K562 (cell line): ENCODE results near the gene GRAMD2A. TPM values are rescaled to one million over a fixed set of nuclear protein-coding genes. Genes with fewer than 3 reads are reported as not detected.

ENCODE experiments used
- GABPB1 ChIP-seq: sonication (generic); formaldehyde crosslinking; IDR thresholded peaks from 2 replicates; pipeline ENCODE4 v1.8.0; 2022; ENCODE audit warnings: mild to moderate bottlenecking, missing genetic modification reagents
- HDGF ChIP-seq: fragments of 450-650 bp; IDR thresholded peaks from 2 replicates; pipeline ENCODE4 v1.6.1; 2016
- LARP7 ChIP-seq: fragments of 450-650 bp; IDR thresholded peaks from 2 replicates; pipeline ENCODE4 v1.6.1; 2016
- MCM5 ChIP-seq: fragments of 450-650 bp; IDR thresholded peaks from 2 replicates; pipeline ENCODE4 v1.6.1; 2016; ENCODE audit warnings: low read depth
- NR2F6 ChIP-seq: fragments of 450-650 bp; formaldehyde crosslinking; IDR thresholded peaks from 2 replicates; pipeline ENCODE4 v1.4.0; 2020; ENCODE audit warnings: mild to moderate bottlenecking
- PHTF2 ChIP-seq: fragments of 250-450 bp; sonication (Bioruptor Pico); IDR thresholded peaks from 2 replicates; pipeline ENCODE4 v1.5.0; 2021; ENCODE audit warnings: mild to moderate bottlenecking
- SAFB ChIP-seq: fragments of 200-400 bp; formaldehyde crosslinking; IDR thresholded peaks from 2 replicates; pipeline ENCODE4 v1.6.1; 2017; ENCODE audit warnings: low read depth, low read length, borderline replicate concordance
- SMAD1 ChIP-seq: fragments of 150-350 bp; IDR thresholded peaks from 2 replicates; pipeline ENCODE4 v1.6.1; 2014; ENCODE audit warnings: low read length, low read depth; ENCODE audit not compliant: partially characterized antibody
- SNIP1 ChIP-seq: fragments of 450-650 bp; IDR thresholded peaks from 2 replicates; pipeline ENCODE4 v1.7.1; 2017; ENCODE audit warnings: low read depth, mild to moderate bottlenecking
- STAG1 ChIP-seq: sonication (generic); formaldehyde crosslinking; IDR thresholded peaks from 2 replicates; pipeline ENCODE4 v1.5.0; 2020; ENCODE audit warnings: missing genetic modification reagents, borderline replicate concordance
- ZC3H4 ChIP-seq: sonication (generic); formaldehyde crosslinking; IDR thresholded peaks from 2 replicates; pipeline ENCODE4 v1.9.0; 2021; ENCODE audit warnings: missing genetic modification reagents, borderline replicate concordance
- ZNF3 ChIP-seq: fragments of 250-450 bp; sonication (Bioruptor Pico); IDR thresholded peaks from 2 replicates; pipeline ENCODE4 v1.5.0; 2021; ENCODE audit warnings: mild to moderate bottlenecking, moderate library complexity
- polyA plus RNA-seq, 8 experiments: library from polyadenylated mRNA; depleted of rRNA in 4 of 8; stranded (reverse) in 5 of 8; unstranded in 3 of 8; fragments of >200 nt; fragmentation: Nextera tagmentation in 2 of 8; fragmentation: Illumina TruSeq in 1 of 8; extraction: Ambion mirVana in 2 of 8; extraction: Trizol in 1 of 8; gene quantifications; 2 replicates each; pipeline versions ENCODE4 v1.2.1 to v1.2.3, GENCODE V29; 2011 to 2014; ENCODE audit warnings: inconsistent platforms in 1 of 8, missing spikeins in 1 of 8
- total RNA-seq, 7 experiments: library from RNA; depleted of rRNA in 6 of 7; stranded (reverse); fragments of >200 nt in 6 of 7; fragmentation: Illumina TruSeq in 2 of 7; extraction: Trizol in 2 of 7; gene quantifications; 2 replicates each; pipeline versions ENCODE4 v1.2.1 to v1.2.3, GENCODE V29; 2011 to 2021; ENCODE audit warnings: low replicate concordance in 1 of 7
- TF ChIP-seq, protein P1 (sequence below): fragments of 200-600 bp; sonication (generic); IDR thresholded peaks from one replicate; pipeline ENCODE4 v1.6.1; 2012; ENCODE audit warnings: mild to moderate bottlenecking, low read depth, low read length, inconsistent platforms
- TF ChIP-seq, protein P2 (sequence below): fragments of 450-650 bp; IDR thresholded peaks from 2 replicates; pipeline ENCODE4 v1.6.1; 2017; ENCODE audit warnings: mild to moderate bottlenecking, moderate library complexity

GRAMD2A gene
- total and polyA plus RNA-seq, 9 of the 15 experiments (the other 6 are each of a cell fraction or from before 2014, with no cell fraction given), result 0.08 to 0.22 TPM; not detected in 7

GRCh38 chr15:72118017-72118978 lies 79.3 kb downstream of the GRAMD2A start, which contains the start of the genes MYO9A and SENP8 (continued):
- TF ChIP-seq, protein P1, sequence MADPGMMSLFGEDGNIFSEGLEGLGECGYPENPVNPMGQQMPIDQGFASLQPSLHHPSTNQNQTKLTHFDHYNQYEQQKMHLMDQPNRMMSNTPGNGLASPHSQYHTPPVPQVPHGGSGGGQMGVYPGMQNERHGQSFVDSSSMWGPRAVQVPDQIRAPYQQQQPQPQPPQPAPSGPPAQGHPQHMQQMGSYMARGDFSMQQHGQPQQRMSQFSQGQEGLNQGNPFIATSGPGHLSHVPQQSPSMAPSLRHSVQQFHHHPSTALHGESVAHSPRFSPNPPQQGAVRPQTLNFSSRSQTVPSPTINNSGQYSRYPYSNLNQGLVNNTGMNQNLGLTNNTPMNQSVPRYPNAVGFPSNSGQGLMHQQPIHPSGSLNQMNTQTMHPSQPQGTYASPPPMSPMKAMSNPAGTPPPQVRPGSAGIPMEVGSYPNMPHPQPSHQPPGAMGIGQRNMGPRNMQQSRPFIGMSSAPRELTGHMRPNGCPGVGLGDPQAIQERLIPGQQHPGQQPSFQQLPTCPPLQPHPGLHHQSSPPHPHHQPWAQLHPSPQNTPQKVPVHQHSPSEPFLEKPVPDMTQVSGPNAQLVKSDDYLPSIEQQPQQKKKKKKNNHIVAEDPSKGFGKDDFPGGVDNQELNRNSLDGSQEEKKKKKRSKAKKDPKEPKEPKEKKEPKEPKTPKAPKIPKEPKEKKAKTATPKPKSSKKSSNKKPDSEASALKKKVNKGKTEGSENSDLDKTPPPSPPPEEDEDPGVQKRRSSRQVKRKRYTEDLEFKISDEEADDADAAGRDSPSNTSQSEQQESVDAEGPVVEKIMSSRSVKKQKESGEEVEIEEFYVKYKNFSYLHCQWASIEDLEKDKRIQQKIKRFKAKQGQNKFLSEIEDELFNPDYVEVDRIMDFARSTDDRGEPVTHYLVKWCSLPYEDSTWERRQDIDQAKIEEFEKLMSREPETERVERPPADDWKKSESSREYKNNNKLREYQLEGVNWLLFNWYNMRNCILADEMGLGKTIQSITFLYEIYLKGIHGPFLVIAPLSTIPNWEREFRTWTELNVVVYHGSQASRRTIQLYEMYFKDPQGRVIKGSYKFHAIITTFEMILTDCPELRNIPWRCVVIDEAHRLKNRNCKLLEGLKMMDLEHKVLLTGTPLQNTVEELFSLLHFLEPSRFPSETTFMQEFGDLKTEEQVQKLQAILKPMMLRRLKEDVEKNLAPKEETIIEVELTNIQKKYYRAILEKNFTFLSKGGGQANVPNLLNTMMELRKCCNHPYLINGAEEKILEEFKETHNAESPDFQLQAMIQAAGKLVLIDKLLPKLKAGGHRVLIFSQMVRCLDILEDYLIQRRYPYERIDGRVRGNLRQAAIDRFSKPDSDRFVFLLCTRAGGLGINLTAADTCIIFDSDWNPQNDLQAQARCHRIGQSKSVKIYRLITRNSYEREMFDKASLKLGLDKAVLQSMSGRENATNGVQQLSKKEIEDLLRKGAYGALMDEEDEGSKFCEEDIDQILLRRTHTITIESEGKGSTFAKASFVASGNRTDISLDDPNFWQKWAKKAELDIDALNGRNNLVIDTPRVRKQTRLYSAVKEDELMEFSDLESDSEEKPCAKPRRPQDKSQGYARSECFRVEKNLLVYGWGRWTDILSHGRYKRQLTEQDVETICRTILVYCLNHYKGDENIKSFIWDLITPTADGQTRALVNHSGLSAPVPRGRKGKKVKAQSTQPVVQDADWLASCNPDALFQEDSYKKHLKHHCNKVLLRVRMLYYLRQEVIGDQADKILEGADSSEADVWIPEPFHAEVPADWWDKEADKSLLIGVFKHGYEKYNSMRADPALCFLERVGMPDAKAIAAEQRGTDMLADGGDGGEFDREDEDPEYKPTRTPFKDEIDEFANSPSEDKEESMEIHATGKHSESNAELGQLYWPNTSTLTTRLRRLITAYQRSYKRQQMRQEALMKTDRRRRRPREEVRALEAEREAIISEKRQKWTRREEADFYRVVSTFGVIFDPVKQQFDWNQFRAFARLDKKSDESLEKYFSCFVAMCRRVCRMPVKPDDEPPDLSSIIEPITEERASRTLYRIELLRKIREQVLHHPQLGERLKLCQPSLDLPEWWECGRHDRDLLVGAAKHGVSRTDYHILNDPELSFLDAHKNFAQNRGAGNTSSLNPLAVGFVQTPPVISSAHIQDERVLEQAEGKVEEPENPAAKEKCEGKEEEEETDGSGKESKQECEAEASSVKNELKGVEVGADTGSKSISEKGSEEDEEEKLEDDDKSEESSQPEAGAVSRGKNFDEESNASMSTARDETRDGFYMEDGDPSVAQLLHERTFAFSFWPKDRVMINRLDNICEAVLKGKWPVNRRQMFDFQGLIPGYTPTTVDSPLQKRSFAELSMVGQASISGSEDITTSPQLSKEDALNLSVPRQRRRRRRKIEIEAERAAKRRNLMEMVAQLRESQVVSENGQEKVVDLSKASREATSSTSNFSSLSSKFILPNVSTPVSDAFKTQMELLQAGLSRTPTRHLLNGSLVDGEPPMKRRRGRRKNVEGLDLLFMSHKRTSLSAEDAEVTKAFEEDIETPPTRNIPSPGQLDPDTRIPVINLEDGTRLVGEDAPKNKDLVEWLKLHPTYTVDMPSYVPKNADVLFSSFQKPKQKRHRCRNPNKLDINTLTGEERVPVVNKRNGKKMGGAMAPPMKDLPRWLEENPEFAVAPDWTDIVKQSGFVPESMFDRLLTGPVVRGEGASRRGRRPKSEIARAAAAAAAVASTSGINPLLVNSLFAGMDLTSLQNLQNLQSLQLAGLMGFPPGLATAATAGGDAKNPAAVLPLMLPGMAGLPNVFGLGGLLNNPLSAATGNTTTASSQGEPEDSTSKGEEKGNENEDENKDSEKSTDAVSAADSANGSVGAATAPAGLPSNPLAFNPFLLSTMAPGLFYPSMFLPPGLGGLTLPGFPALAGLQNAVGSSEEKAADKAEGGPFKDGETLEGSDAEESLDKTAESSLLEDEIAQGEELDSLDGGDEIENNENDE, result no peak
- TF ChIP-seq HDGF, result peak; percentile 31; the same call in 1 of the 2 replicates
- TF ChIP-seq SAFB, result no peak
- TF ChIP-seq LARP7, result no peak
- no peak for TF ChIP-seq ZNF3 (CRISPR knock-in tag)
- no peak for TF ChIP-seq SNIP1
- TF ChIP-seq SMAD1, result peak; percentile 10
- TF ChIP-seq MCM5, result no peak
- TF ChIP-seq PHTF2 (CRISPR knock-in tag), result no peak
- no peak for TF ChIP-seq STAG1 (CRISPR knock-in tag)
- TF ChIP-seq GABPB1 (CRISPR knock-in tag), result no peak
- no peak for TF ChIP-seq ZC3H4
- no peak for TF ChIP-seq NR2F6 (CRISPR knock-in tag)
- TF ChIP-seq, protein P2, sequence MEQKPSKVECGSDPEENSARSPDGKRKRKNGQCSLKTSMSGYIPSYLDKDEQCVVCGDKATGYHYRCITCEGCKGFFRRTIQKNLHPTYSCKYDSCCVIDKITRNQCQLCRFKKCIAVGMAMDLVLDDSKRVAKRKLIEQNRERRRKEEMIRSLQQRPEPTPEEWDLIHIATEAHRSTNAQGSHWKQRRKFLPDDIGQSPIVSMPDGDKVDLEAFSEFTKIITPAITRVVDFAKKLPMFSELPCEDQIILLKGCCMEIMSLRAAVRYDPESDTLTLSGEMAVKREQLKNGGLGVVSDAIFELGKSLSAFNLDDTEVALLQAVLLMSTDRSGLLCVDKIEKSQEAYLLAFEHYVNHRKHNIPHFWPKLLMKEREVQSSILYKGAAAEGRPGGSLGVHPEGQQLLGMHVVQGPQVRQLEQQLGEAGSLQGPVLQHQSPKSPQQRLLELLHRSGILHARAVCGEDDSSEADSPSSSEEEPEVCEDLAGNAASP, result no peak
